PC-9 (cell line): ENCODE data around the gene SGO2.

Experiments
- EZH2 ChIP-seq: fragments of 200-600 bp; sonication (generic); IDR thresholded peaks from 2 replicates; pipeline ENCODE4 v1.8.0; 2017; ENCODE audit warnings: antibody characterized with exemption, low read depth
- TF ChIP-seq, protein P1 (sequence below): fragments of 200-600 bp; sonication (generic); conservative IDR thresholded peaks from 2 replicates; pipeline ENCODE4 v1.6.1; 2017; ENCODE audit warnings: mixed run types, antibody characterized with exemption, mild to moderate bottlenecking, moderate library complexity

DNA sequence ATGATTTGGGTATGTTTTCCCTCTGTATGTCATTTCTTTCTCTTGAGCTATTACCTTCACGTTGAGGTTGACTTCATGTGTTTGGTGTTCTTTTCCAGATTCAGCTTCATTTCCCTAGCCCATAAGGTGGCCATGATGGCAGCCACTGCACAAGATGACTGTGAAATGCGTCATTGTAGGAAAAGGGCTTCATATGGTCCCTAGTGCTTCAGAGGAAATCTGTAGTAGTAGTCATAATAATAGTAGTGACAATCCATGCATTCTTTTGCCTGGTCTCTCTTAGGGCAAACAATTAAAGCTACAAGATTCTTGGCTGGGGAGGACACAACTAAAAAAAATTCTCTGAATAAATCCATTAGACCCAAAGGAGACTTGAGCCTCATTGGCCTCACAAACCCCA, 88.2 kb downstream of the SGO2 start:
- TF ChIP-seq, protein P1, sequence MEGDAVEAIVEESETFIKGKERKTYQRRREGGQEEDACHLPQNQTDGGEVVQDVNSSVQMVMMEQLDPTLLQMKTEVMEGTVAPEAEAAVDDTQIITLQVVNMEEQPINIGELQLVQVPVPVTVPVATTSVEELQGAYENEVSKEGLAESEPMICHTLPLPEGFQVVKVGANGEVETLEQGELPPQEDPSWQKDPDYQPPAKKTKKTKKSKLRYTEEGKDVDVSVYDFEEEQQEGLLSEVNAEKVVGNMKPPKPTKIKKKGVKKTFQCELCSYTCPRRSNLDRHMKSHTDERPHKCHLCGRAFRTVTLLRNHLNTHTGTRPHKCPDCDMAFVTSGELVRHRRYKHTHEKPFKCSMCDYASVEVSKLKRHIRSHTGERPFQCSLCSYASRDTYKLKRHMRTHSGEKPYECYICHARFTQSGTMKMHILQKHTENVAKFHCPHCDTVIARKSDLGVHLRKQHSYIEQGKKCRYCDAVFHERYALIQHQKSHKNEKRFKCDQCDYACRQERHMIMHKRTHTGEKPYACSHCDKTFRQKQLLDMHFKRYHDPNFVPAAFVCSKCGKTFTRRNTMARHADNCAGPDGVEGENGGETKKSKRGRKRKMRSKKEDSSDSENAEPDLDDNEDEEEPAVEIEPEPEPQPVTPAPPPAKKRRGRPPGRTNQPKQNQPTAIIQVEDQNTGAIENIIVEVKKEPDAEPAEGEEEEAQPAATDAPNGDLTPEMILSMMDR = no peak
- no peak for TF ChIP-seq EZH2
